Neuron (in vitro differentiated cells): ENCODE data around the gene PFDN5.

Experiments
- H2AFZ ChIP-seq: one replicate; pipeline ENCODE4 v1.6.1; 2013; ENCODE audit warnings: low read depth, mild to moderate bottlenecking, inconsistent platforms, low read length, moderate library complexity
- H3K27me3 ChIP-seq: one replicate; pipeline ENCODE4 v1.6.1; 2013; ENCODE audit warnings: low read length; ENCODE audit not compliant: insufficient read depth
- H3K36me3 ChIP-seq: one replicate; pipeline ENCODE4 v1.6.1; 2013; ENCODE audit warnings: low read length; ENCODE audit not compliant: insufficient read depth
- H3K4me1 ChIP-seq: one replicate; pipeline ENCODE4 v1.6.1; 2013; ENCODE audit warnings: low read length; ENCODE audit not compliant: insufficient read depth
- H3K4me3 ChIP-seq: 2 replicates; pipeline ENCODE4 v1.5.1; 2013; ENCODE audit warnings: mild to moderate bottlenecking, low read length, moderate library complexity
- H3K9me3 ChIP-seq: one replicate; pipeline ENCODE4 v1.6.1; 2013; ENCODE audit warnings: low read length

PFDN5 gene

DNA sequence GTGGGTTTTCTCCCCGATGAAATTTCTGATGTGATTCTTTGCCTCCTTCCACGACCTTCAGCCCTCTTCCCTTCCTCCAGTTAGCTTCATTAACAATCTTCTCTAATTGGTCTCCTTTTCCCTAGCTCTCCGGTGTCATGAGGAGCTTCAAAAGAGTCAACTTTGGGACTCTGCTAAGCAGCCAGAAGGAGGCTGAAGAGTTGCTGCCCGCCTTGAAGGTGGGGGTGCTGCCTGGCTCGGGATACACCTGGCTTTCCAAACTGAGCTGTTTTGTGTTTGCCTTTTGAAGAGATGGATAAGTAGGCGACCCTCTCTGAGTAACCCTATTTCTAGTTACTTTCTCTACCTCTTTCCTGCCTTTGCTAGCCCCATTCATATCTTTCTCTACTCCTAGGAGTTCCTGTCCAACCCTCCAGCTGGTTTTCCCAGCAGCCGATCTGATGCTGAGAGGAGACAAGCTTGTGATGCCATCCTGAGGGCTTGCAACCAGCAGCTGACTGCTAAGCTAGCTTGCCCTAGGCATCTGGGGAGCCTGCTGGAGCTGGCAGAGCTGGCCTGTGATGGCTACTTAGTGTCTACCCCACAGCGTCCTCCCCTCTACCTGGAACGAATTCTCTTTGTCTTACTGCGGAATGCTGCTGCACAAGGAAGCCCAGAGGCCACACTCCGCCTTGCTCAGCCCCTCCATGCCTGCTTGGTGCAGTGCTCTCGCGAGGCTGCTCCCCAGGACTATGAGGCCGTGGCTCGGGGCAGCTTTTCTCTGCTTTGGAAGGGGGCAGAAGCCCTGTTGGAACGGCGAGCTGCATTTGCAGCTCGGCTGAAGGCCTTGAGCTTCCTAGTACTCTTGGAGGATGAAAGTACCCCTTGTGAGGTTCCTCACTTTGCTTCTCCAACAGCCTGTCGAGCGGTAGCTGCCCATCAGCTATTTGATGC is 26.4 kb upstream of the PFDN5 start:
- H3K9me3 ChIP-seq, result no peaks in the 10 kb centered on the region
- H3K27me3 ChIP-seq, result no peaks in the 10 kb centered on the region

DNA sequence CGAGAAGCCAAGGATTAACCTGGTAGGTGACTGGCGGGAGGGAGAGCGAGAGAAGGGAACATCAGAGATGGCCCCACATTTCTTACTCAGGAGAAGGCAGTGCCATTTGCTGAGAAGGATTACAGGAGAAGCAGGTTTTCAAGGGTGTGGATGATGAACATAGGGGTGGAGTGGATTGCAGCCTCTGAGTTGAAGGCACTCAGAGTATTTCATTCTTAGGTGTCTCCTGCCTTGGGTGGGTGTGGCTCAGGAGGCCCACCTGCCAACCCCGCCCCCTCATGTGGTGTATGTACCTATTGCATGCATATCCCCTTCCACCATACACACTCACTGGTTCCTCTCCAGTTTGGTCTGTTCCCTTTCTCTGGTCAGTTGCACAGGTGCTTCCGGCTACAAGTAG is 20.9 kb upstream of the PFDN5 start:
- Histone ChIP-seq H3K27me3 (no peaks in the 10 kb centered on the region), H2AFZ (no peak overlapping the region), H3K4me3 (no peak overlapping the region), H3K4me1 (peaks cover 3% of the 10 kb centered on the region), H3K36me3 (peaks cover 56% of the 10 kb centered on the region), H3K9me3 (no peaks in the 10 kb centered on the region)

More for the DNA sequence above, 26.4 kb upstream of the PFDN5 start:
- Histone ChIP-seq H2AFZ (peak overlapping the region; percentile 79), H3K4me3 (peak overlapping the region; percentile 70), H3K36me3 (peaks cover 22% of the 10 kb centered on the region), H3K4me1 (peaks cover 16% of the 10 kb centered on the region)

DNA sequence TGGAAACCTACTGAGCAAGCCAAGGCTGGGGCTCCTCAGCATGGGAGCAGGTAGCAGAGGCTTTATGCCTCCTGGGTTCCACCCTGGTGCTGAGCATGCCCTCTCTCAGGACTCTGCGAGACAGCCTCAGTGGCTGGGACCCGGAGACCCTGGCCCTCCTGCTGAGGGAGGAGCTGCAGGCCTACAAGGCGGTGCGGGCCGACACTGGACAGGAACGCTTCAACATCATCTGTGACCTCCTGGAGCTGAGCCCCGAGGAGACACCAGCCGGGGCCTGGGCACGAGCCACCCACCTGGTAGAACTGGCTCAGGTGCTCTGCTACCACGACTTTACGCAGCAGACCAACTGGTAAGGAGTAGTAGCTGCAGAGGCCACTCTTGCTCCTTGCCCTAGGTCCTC is 18.8 kb upstream of the PFDN5 start:
- Histone ChIP-seq H2AFZ (no peak overlapping the region), H3K36me3 (peaks cover 58% of the 10 kb centered on the region)

DNA sequence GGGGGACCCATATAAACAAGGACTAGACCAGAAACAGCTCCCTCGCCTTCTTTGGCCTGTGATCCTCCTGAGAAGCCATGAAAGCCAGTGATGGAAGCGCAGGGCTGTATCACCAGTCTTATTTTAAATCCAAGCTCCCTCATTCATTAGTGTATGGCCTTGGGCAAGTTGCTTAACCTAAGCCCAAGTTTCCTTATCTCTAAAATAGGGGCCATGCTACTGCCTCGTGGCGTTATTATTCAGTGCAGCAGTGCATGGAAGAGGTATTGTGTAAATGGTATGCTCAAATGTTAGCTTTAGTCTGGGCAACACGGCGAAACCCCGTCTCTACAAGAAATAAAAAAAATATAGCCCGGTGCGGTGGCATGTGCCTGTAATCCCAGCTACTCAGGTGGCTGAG is 17.4 kb upstream of the PFDN5 start:
- Histone ChIP-seq H3K36me3 (peaks cover 68% of the 10 kb centered on the region), H3K27me3 (no peaks in the 10 kb centered on the region)

More for the DNA sequence above, 18.8 kb upstream of the PFDN5 start:
- H3K4me1 ChIP-seq, result no peaks in the 10 kb centered on the region
- H3K4me3 ChIP-seq, result no peak overlapping the region
- no peaks in the 10 kb centered on the region for H3K9me3 ChIP-seq
- H3K27me3 ChIP-seq, result no peaks in the 10 kb centered on the region

GRCh38 chr12:53279283-53279869 is 16.0 kb upstream of the PFDN5 start:
- Histone ChIP-seq H3K4me3 (no peak overlapping the region), H3K4me1 (no peaks in the 10 kb centered on the region), H2AFZ (no peak overlapping the region), H3K27me3 (no peaks in the 10 kb centered on the region), H3K9me3 (no peaks in the 10 kb centered on the region), H3K36me3 (peaks cover 77% of the 10 kb centered on the region)

More for the DNA sequence above, 17.4 kb upstream of the PFDN5 start:
- Histone ChIP-seq H3K9me3 (no peaks in the 10 kb centered on the region), H3K4me3 (no peak overlapping the region), H3K4me1 (no peaks in the 10 kb centered on the region), H2AFZ (no peak overlapping the region)

GRCh38 chr12:53279888-53280498 is 15.3 kb upstream of the PFDN5 start:
- no peaks in the 10 kb centered on the region for H3K4me1 ChIP-seq
- H2AFZ ChIP-seq, result no peak overlapping the region
- peaks cover 75% of the 10 kb centered on the region for H3K36me3 ChIP-seq
- no peaks in the 10 kb centered on the region for H3K9me3 ChIP-seq
- no peak overlapping the region for H3K4me3 ChIP-seq
- no peaks in the 10 kb centered on the region for H3K27me3 ChIP-seq

DNA sequence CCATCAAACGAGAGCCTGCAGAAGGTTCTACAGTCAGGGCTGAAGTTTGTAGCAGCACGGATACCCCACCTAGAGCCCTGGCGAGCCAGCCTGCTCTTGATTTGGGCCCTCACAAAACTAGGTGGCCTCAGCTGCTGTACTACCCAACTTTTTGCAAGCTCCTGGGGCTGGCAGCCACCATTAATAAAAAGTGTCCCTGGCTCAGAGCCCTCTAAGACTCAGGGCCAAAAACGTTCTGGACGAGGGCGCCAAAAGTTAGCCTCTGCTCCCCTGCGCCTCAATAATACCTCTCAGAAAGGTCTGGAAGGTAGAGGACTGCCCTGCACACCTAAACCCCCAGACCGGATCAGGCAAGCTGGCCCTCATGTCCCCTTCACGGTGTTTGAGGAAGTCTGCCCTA is 8.9 kb upstream of the PFDN5 start:
- Histone ChIP-seq H3K27me3 (no peaks in the 10 kb centered on the region), H3K36me3 (peaks cover 63% of the 10 kb centered on the region), H2AFZ (no peak overlapping the region), H3K4me3 (no peak overlapping the region), H3K9me3 (no peaks in the 10 kb centered on the region), H3K4me1 (no peaks in the 10 kb centered on the region)

DNA sequence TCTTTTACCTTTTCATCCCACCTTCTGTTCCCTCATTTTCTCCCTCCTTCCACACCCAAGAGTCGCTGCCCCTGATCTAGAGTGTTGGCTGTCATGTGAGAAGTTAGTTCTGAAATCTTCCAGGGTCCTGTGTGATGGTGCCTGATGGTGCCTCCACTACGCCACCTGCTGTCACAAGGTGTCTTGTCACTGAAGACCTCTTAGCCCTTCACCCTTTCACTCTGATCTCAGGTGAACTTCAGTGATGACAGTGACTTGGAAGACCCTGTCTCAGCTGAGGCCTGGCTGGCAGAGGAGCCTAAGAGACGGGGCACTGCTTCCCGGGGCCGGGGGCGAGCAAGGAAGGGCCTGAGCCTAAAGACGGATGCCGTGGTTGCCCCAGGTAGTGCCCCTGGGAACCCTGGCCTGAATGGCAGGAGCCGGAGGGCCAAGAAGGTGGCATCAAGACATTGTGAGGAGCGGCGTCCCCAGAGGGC is 7.6 kb upstream of the PFDN5 start:
- Histone ChIP-seq H2AFZ (no peak overlapping the region), H3K4me3 (no peak overlapping the region), H3K9me3 (no peaks in the 10 kb centered on the region), H3K27me3 (no peaks in the 10 kb centered on the region), H3K36me3 (peaks cover 64% of the 10 kb centered on the region), H3K4me1 (no peaks in the 10 kb centered on the region)

DNA sequence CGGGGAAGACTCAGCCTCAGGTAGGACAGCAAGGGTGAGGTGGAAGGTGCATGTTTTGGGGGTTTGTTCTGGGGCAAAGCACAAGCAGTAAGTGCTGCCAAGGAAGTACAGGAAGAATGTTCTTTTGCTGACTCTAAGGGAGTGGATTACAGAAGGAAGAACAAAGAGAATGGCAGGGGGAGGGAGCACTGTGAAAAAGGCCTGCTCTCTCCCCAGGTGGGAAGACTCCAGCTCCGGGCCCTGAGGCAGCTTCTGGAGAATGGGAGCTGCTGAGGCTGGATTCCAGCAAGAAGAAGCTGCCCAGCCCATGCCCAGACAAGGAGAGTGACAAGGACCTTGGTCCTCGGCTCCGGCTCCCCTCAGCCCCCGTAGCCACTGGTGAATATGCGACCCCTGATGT is 7.0 kb upstream of the PFDN5 start:
- Histone ChIP-seq H3K36me3 (peaks cover 62% of the 10 kb centered on the region), H3K27me3 (no peaks in the 10 kb centered on the region)

DNA sequence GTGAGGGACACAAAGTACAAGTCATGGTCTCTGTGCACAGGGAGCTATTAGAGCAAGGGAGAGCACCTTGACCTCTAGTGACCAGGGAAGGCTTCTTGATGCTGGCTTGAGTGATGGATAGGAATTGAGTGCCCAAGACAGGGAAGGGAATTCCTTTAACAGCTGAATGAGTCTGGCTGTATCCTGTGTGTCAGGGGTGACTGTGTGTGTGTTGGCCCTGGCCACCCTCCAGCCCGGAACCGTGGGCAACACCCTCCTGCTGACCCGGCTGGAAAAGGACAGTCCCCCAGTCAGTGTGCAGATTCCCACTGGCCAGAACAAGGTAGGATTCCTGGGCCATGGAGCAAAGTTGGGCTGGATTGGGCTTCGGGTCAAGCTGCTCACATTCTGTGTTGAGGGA is 5.5 kb upstream of the PFDN5 start:
- H3K9me3 ChIP-seq, result no peaks in the 10 kb centered on the region
- H3K4me3 ChIP-seq, result no peak overlapping the region
- H3K27me3 ChIP-seq, result no peaks in the 10 kb centered on the region

More for the DNA sequence above, 7.0 kb upstream of the PFDN5 start:
- H2AFZ ChIP-seq, result no peak overlapping the region
- H3K9me3 ChIP-seq, result no peaks in the 10 kb centered on the region
- H3K4me1 ChIP-seq, result no peaks in the 10 kb centered on the region
- no peak overlapping the region for H3K4me3 ChIP-seq

DNA sequence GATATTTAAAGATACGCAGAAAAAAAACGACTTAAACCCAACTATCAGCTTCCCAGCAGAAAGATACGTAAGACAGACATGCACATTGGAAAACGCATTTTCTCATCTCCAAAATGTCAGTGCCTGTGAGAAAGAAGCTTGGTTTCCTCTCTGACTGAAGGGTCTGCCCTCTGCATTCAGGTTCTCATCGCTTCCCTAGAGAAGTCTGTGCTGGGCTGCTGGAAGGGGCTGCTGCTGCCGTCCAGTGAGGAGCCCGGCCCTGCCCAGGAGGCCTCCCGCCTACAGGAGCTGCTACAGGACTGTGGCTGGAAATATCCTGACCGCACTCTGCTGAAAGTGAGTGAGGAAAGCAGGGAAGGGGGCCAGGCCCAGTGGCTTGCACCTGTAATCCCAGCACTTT is 4.7 kb upstream of the PFDN5 start:
- no peaks in the 10 kb centered on the region for H3K9me3 ChIP-seq
- peaks cover 50% of the 10 kb centered on the region for H3K36me3 ChIP-seq
- no peaks in the 10 kb centered on the region for H3K27me3 ChIP-seq
- no peak overlapping the region for H2AFZ ChIP-seq
- no peaks in the 10 kb centered on the region for H3K4me1 ChIP-seq
- H3K4me3 ChIP-seq, result no peak overlapping the region

More for the DNA sequence above, 5.5 kb upstream of the PFDN5 start:
- H3K36me3 ChIP-seq, result peaks cover 54% of the 10 kb centered on the region
- no peaks in the 10 kb centered on the region for H3K4me1 ChIP-seq
- no peak overlapping the region for H2AFZ ChIP-seq

DNA sequence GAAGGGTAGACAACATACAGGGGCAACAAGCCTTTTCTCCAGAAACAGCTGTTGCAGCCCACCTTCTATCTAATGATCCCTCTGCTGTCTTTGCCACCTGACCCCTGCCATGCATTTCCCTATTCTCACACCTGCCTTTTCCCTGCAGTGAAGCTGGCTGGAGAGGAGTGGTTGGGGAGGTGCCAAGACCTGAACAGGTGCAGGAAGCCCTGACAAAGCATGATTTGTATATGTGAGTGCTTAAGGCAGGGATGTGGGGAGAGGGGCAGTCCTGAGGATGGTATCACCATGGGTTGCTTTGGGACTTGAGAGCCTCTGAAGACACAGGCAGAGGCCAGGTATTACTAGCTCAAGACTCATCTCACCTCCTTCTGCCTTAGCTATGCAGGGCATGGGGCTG is 2.9 kb upstream of the PFDN5 start:
- Histone ChIP-seq H3K27me3 (no peaks in the 10 kb centered on the region), H3K4me3 (no peak overlapping the region), H3K36me3 (peaks cover 50% of the 10 kb centered on the region), H2AFZ (no peak overlapping the region), H3K4me1 (peaks cover 10% of the 10 kb centered on the region), H3K9me3 (no peaks in the 10 kb centered on the region)

- Histone ChIP-seq H2AFZ (peak overlapping the region; percentile 83), H3K4me1 (peaks cover 25% of the 10 kb centered on the region), H3K4me3 (peak overlapping the region; percentile 90), H3K27me3 (no peaks in the 10 kb centered on the region), H3K9me3 (no peaks in the 10 kb centered on the region), H3K36me3 (peaks cover 31% of the 10 kb centered on the region)
Observed at GRCh38 chr12:53295891-53296219, 513 bp downstream of the PFDN5 start.
